ENCODE results near the gene TBL1X. TPM values are rescaled to one million over a fixed set of nuclear protein-coding genes. Genes with fewer than 3 reads are reported as not detected.

Gene TBL1X
- total and polyA plus RNA-seq, 2 of the 4 experiments (the other 2 are of a cell fraction): 16.2 to 20.8 TPM

DNA sequence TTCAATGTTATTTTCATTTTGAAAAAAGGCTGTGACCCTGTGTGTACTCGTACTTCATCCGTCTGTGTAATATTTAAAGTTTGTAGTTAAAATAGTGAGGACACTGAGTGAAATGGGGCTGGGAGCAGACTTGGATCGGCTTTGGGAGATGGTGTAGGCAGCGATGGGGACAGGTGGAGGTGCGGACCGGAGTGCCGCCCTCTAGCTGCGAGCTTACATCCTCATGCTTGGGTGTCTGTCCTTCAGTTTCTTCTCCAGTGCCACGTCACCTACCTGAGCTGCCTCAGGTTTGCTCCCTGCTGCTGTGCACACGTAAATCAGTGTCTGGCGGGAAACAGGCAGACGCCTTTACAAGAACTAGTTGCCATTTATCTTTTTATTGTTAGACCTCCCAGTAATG lies 154.7 kb downstream of the TBL1X start:
- Histone ChIP-seq H4K8ac (ENCODE audit: low read depth in 2 of 2, low read length in 2 of 2) (no peak overlapping the region), H2BK5ac (ENCODE audit: low read depth, low read length, poor library complexity, severe bottlenecking) (no peak overlapping the region), H2BK20ac (ENCODE audit: low read depth, low read length) (no peak overlapping the region), H3K27ac (ENCODE audit: insufficient read depth, low read length) (no peak overlapping the region), H3K9ac (ENCODE audit: low read depth, low read length) (no peak overlapping the region), H3K56ac (ENCODE audit: extremely low read depth, insufficient read depth, low read length) (no peak overlapping the region), H2AK5ac (ENCODE audit: low read depth, low read length) (no peak overlapping the region), H3K4me3 (ENCODE audit: insufficient read depth, low read depth, low read length) (no peak overlapping the region), H3K36me3 (ENCODE audit: control insufficient read depth, insufficient read depth, low read length) (no peaks in the 10 kb centered on the region), H4K20me1 (ENCODE audit: insufficient read depth, low read length) (peaks cover 18% of the 10 kb centered on the region), H3K27me3 (ENCODE audit: control insufficient read depth, insufficient read depth, low read length) (no peaks in the 10 kb centered on the region), H4K91ac (ENCODE audit: insufficient read depth, low read depth, low read length) (no peak overlapping the region), H4K5ac (ENCODE audit: low read depth, low read length) (no peak overlapping the region), H3K4me1 (ENCODE audit: control insufficient read depth, insufficient read depth, low read length) (no peaks in the 10 kb centered on the region), H3K14ac (replicated peaks; ENCODE audit: low read depth, low read length) (no peak overlapping the region), H3K18ac (ENCODE audit: low read depth, low read length) (no peak overlapping the region), H3K4me2 (ENCODE audit: low read depth, low read length) (no peak overlapping the region), H2BK120ac (ENCODE audit: low read depth, low read length) (no peak overlapping the region), H2AK9ac (replicated peaks; ENCODE audit: low read depth, low read length, poor library complexity) (no peak overlapping the region), H2BK15ac (ENCODE audit: low read depth, low read length) (no peak overlapping the region), H3K9me3 (ENCODE audit: control insufficient read depth, insufficient read depth, low read length) (no peaks in the 10 kb centered on the region), H3K4ac (ENCODE audit: low read depth, low read length) (no peak overlapping the region), H3K9me1 (ENCODE audit: insufficient read depth, low read length) (peaks cover 6% of the 10 kb centered on the region; the same call in 1 of the 2 replicates), H2AFZ (replicated peaks; ENCODE audit: low read length, poor library complexity) (no peak overlapping the region), H3K23ac (ENCODE audit: low read depth, low read length) (no peak overlapping the region), H3K79me1 (ENCODE audit: low read depth in 1 of 2, low read length in 2 of 2) (peaks cover 13 to 60% of the 10 kb centered on the region in 2 experiments)
- ATAC-seq (ENCODE audit: low read depth) (no peak), DNase-seq (no peak)
- BruUV-seq (replicated peaks): no TSS peak
- ChIA-PET POLR2A (ENCODE audit: unreplicated experiment) (no interaction called here), CTCF (no interaction called here)
- TF ChIP-seq RAD21 (IDR thresholded peaks at IDR 0.05; ENCODE audit: low read length) (no peak), FOS (IDR thresholded peaks at IDR 0.05; ENCODE audit: low read depth, low read length) (no peak), MXI1 (IDR thresholded peaks at IDR 0.05; ENCODE audit: borderline replicate concordance, low read depth, low read length) (no peak), MAFK (IDR thresholded peaks at IDR 0.05; ENCODE audit: low read depth, low read length) (no peak), ELK1 (IDR thresholded peaks at IDR 0.05; ENCODE audit: borderline replicate concordance, low read depth, low read length) (no peak), CTCF (conservative IDR thresholded peaks at IDR 0.05; ENCODE audit: low read depth, low read length) (no peak), RCOR1 (IDR thresholded peaks at IDR 0.05; ENCODE audit: insufficient replicate concordance, low read length) (no peak)
- TF ChIP-seq, protein P1, sequence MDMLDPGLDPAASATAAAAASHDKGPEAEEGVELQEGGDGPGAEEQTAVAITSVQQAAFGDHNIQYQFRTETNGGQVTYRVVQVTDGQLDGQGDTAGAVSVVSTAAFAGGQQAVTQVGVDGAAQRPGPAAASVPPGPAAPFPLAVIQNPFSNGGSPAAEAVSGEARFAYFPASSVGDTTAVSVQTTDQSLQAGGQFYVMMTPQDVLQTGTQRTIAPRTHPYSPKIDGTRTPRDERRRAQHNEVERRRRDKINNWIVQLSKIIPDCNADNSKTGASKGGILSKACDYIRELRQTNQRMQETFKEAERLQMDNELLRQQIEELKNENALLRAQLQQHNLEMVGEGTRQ (IDR thresholded peaks at IDR 0.05; ENCODE audit: low read depth, low read length): no peak
- 76% methylated on average over 8 of the region's 12 CpGs; no CpG with 5 or more reads in 1 of the 2 experiments for WGBS, 2 experiments (ENCODE audit: extremely low coverage in 2 of 2, insufficient read length in 1 of 2)
- intact Hi-C loops (cut with micrococcal nuclease) (no loop called here), in situ Hi-C loops (cut with MboI; ENCODE audit: low sequenced_read_pairs) (no loop called here), dilution Hi-C loops (cut with HindIII; ENCODE audit: low sequenced_read_pairs, unreplicated experiment) (no loop called here)

Measured in IMR-90 (cell line).